Measurements from ENCODE around the gene IL17RD.
A peak's percentile ranks its signal among the peaks of the same experiment; 100 is the strongest.

IL17RD gene

GRCh38 chr3:57164657-57165573, at the start of gene IL17RD:
Gene IL17RD, minus strand, starts transcription at chr3:57165353. Its CDS starts 67 bp downstream, at chr3:57165286.
- DNase-seq = peak in 1 of 2 donors; percentile 24

- no peak for DNase-seq
Observed at GRCh38 chr3:57206423-57206822, 41.3 kb upstream of the IL17RD start.

- no peak for DNase-seq
Observed at GRCh38 chr3:57199895-57200297, 34.7 kb upstream of the IL17RD start, which contains the start of gene HESX1. Gene HESX1, minus strand, starts transcription at chr3:57199978. Its CDS starts 60 bp downstream, at chr3:57199918.

GRCh38 chr3:57194641-57195040, 29.5 kb upstream of the IL17RD start:
- no peak for DNase-seq

GRCh38 chr3:57192028-57192427, 26.9 kb upstream of the IL17RD start:
- no peak for DNase-seq

GRCh38 chr3:57184526-57184925, 19.4 kb upstream of the IL17RD start:
- DNase-seq = no peak

GRCh38 chr3:57179580-57180410, 14.6 kb upstream of the IL17RD start:
- DNase-seq = no peak

- no peak for DNase-seq
Observed at GRCh38 chr3:57176045-57176444, 10.9 kb upstream of the IL17RD start.

- no peak for DNase-seq
Observed at GRCh38 chr3:57173687-57174086, 8.5 kb upstream of the IL17RD start.

GRCh38 chr3:57170946-57171345, 5.8 kb upstream of the IL17RD start:
- no peak for DNase-seq

- peak; percentile 29 to 41 for DNase-seq
Observed at GRCh38 chr3:57169872-57170623, 4.9 kb upstream of the IL17RD start.

- no peak for DNase-seq
Observed at GRCh38 chr3:57169108-57169507, 4.0 kb upstream of the IL17RD start.

GRCh38 chr3:57168151-57168550, 3.0 kb upstream of the IL17RD start:
- DNase-seq = no peak

- no peak for DNase-seq
Observed at GRCh38 chr3:57166660-57167059, 1.5 kb upstream of the IL17RD start.

- DNase-seq = no peak
Observed at GRCh38 chr3:57165641-57166040, 488 bp upstream of the IL17RD start.

- no peak for DNase-seq
Observed at GRCh38 chr3:57164217-57164656, 916 bp downstream of the IL17RD start.

GRCh38 chr3:57163751-57164150, 1.4 kb downstream of the IL17RD start:
- DNase-seq = no peak

- DNase-seq = no peak
Observed at GRCh38 chr3:57161915-57162314, 3.2 kb downstream of the IL17RD start.

GRCh38 chr3:57160765-57161538, 4.2 kb downstream of the IL17RD start:
- no peak for DNase-seq

- no peak for DNase-seq
Observed at GRCh38 chr3:57160076-57160764, 4.9 kb downstream of the IL17RD start.

Measured in bone marrow (tissue), 2 donors.